Progenitor cell of endocrine pancreas (in vitro differentiated cells): ENCODE measurements around the gene SUGP1. TPM values are rescaled to one million over a fixed set of nuclear protein-coding genes. Genes with fewer than 3 reads are reported as not detected.

Source experiments
- DNase-seq: peaks from one replicate; pipeline ENCODE4 v3.0.0; 2021; ENCODE audit warnings: low spot score; ENCODE audit not compliant: unreplicated experiment
- H3K27ac Mint-ChIP-seq: 2 replicates; pipeline ENCODE4 v1.8.0; 2021; ENCODE audit warnings: mild to moderate bottlenecking, moderate library complexity, mixed read lengths
- H3K27me3 Mint-ChIP-seq: 2 replicates; pipeline ENCODE4 v1.8.0; 2021; ENCODE audit warnings: mixed read lengths
- H3K36me3 Mint-ChIP-seq: 2 replicates; pipeline ENCODE4 v1.8.0; 2022; ENCODE audit warnings: mixed read lengths; ENCODE audit not compliant: insufficient read depth
- H3K4me1 Mint-ChIP-seq: 2 replicates; pipeline ENCODE4 v1.8.0; 2021; ENCODE audit warnings: low read depth, mixed read lengths
- H3K4me3 Mint-ChIP-seq: 2 replicates; pipeline ENCODE4 v1.8.0; 2021; ENCODE audit warnings: low read depth, mild to moderate bottlenecking, moderate library complexity, mixed read lengths
- H3K9me3 Mint-ChIP-seq: 2 replicates; pipeline ENCODE4 v1.8.0; 2021; ENCODE audit warnings: low read depth, mixed read lengths
- total RNA-seq: library from RNA; stranded (reverse); gene quantifications from 2 replicates; pipeline ENCODE4 v1.2.1, GENCODE V29; 2021
- TF ChIP-seq, protein P1 (sequence below): fragments of 200-600 bp; sonication (generic); IDR thresholded peaks from one replicate; pipeline ENCODE4 v1.5.0; 2021; ENCODE audit warnings: antibody characterized with exemption, mild to moderate bottlenecking; ENCODE audit not compliant: unreplicated experiment

Gene SUGP1
- total RNA-seq, 1 donor from 2014 or later: 95.6 TPM

GRCh38 chr19:19361075-19361594 lies 40.8 kb upstream of the SUGP1 start:
- peaks cover 1% of the 10 kb centered on the region for H3K36me3 Mint-ChIP-seq
- no peak overlapping the region for H3K27ac Mint-ChIP-seq
- peak; percentile 51 for DNase-seq
- no peaks in the 10 kb centered on the region for H3K9me3 Mint-ChIP-seq
- TF ChIP-seq, protein P1, sequence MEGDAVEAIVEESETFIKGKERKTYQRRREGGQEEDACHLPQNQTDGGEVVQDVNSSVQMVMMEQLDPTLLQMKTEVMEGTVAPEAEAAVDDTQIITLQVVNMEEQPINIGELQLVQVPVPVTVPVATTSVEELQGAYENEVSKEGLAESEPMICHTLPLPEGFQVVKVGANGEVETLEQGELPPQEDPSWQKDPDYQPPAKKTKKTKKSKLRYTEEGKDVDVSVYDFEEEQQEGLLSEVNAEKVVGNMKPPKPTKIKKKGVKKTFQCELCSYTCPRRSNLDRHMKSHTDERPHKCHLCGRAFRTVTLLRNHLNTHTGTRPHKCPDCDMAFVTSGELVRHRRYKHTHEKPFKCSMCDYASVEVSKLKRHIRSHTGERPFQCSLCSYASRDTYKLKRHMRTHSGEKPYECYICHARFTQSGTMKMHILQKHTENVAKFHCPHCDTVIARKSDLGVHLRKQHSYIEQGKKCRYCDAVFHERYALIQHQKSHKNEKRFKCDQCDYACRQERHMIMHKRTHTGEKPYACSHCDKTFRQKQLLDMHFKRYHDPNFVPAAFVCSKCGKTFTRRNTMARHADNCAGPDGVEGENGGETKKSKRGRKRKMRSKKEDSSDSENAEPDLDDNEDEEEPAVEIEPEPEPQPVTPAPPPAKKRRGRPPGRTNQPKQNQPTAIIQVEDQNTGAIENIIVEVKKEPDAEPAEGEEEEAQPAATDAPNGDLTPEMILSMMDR: peak; percentile 76
- no peak overlapping the region for H3K4me3 Mint-ChIP-seq
- peaks cover 3% of the 10 kb centered on the region for H3K4me1 Mint-ChIP-seq
- H3K27me3 Mint-ChIP-seq: no peaks in the 10 kb centered on the region

- H3K4me1 Mint-ChIP-seq: no peaks in the 10 kb centered on the region
- no peaks in the 10 kb centered on the region for H3K9me3 Mint-ChIP-seq
- H3K4me3 Mint-ChIP-seq: no peak overlapping the region
- TF ChIP-seq, protein P1: no peak
- peaks cover 6% of the 10 kb centered on the region for H3K36me3 Mint-ChIP-seq
- no peak for DNase-seq
- H3K27ac Mint-ChIP-seq: no peak overlapping the region
- no peaks in the 10 kb centered on the region for H3K27me3 Mint-ChIP-seq
Observed at GRCh38 chr19:19356901-19357566, 36.7 kb upstream of the SUGP1 start.

DNA sequence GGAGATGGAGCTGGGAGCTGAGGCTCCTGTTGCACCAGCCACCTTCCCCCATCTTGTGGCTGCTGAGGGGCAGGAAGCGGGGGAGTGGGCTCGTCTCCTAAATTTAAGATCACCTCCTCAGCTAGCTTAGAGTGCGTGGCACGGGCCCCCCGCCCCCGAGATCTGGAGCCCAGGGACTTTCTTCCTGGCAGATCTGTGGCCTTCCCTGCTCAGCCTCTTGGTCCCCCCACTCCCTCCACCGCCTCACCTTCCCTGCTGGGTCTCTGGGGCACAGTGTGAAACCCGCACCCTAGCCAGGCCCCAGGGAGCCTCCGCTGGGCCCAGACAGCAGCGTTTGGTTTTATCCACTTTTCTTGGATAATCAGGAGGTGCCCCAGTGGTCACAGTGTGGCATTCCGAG lies 36.2 kb upstream of the SUGP1 start:
- Mint-ChIP-seq H3K27me3 (no peaks in the 10 kb centered on the region), H3K4me3 (no peak overlapping the region)
- no peak for DNase-seq

DNA sequence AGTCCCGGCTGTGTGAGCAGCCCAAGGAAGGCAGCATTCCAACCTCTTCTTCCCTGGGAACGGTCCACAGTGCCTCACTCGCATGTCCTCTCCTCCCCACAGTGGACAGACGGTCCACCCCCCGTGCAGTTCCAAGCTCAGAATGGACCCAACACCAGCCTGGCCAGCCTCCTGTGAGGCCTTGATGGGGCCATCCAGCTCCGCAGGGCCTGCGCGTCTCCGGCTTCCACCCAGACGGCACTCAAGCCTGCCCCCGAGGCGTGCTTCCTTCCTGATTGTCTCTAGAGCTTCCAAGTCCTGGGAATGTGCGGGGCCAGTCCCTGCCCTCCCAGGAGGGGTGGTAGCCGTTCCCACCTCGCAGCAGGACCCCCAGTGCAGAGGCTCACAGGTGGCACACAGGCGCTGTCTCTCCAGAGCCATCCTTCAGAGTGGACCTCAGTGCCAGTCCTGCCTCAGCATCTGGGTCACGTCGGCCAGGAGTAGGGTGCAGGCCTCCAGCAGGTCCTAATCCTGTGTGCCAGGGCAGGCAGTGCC lies 35.4 kb upstream of the SUGP1 start:
- H3K4me3 Mint-ChIP-seq: no peak overlapping the region
- no peak for DNase-seq
- TF ChIP-seq, protein P1: no peak
- no peaks in the 10 kb centered on the region for H3K27me3 Mint-ChIP-seq
- H3K4me1 Mint-ChIP-seq: no peaks in the 10 kb centered on the region
- no peak overlapping the region for H3K27ac Mint-ChIP-seq
- H3K36me3 Mint-ChIP-seq: peaks cover 7% of the 10 kb centered on the region
- no peaks in the 10 kb centered on the region for H3K9me3 Mint-ChIP-seq

More for the DNA sequence above, 36.2 kb upstream of the SUGP1 start:
- Mint-ChIP-seq H3K27ac (no peak overlapping the region), H3K36me3 (peaks cover 7% of the 10 kb centered on the region), H3K9me3 (no peaks in the 10 kb centered on the region), H3K4me1 (no peaks in the 10 kb centered on the region)
- TF ChIP-seq, protein P1: no peak

DNA sequence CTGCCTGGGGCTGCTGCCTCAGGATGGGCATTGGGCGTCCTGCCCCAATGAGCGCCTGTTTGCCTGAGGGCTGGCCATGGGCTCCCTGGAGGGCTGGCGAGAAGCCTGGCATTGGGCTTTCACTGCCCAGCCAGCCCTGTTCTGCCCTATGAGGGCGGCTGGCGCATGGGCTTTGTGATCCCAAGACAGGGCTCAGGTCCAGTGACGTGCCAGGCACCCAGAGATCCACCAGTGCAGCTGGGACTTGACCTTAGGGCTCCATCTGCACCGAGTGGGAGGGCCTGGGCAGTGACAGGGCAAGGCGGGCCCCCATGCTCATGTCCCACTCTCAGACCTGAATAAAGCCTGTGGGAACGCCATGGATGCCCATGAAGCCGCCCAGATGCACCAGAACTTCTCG lies 34.6 kb upstream of the SUGP1 start:
- H3K27me3 Mint-ChIP-seq: no peaks in the 10 kb centered on the region
- DNase-seq: no peak
- H3K4me3 Mint-ChIP-seq: no peak overlapping the region
- H3K9me3 Mint-ChIP-seq: no peaks in the 10 kb centered on the region
- H3K4me1 Mint-ChIP-seq: no peaks in the 10 kb centered on the region
- H3K36me3 Mint-ChIP-seq: peaks cover 7% of the 10 kb centered on the region
- TF ChIP-seq, protein P1: no peak
- no peak overlapping the region for H3K27ac Mint-ChIP-seq
